ENCODE measurements around the gene BTBD6. TPM values are rescaled to one million over a fixed set of nuclear protein-coding genes. Genes with fewer than 3 reads are reported as not detected.

BTBD6 gene
- total and polyA plus RNA-seq, 9 of the 15 experiments (the other 6 are each of a cell fraction or from before 2014, with no cell fraction given), result not detected

DNA sequence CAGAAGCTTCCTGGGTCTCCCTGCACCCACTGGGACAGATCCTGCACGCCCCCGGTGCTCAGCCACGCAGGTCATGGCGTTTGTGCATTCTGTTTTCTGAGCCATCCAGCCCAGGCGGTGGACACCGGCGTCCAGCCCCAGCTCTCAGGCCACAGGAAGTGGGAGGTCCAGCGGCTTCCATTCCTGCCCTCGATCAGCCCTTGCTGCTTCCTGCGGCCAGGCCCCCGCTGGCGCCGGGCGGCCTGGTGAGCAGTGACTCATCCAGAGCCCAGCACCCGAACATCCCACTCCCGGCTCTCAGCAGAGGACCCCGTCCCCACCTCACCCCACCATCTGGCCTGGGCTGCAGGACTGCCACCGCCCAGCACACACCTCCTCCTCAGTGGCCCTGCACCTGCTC is 49.2 kb upstream of the BTBD6 start (continued):
- peak in 2 of 3 experiments; percentile 17 to 38 for TF ChIP-seq YY1 (IDR thresholded peaks at IDR 0.05; ENCODE audit: borderline replicate concordance in 1 of 3, control insufficient read depth in 1 of 3, extremely low read depth in 1 of 3, insufficient read depth in 3 of 3, insufficient read length in 1 of 3, insufficient replicate concordance in 2 of 3, low read depth in 1 of 3, low read length in 2 of 3)
- TF ChIP-seq, protein P1, sequence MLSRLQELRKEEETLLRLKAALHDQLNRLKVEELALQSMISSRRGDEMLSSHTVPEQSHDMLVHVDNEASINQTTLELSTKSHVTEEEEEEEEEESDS (CRISPR knock-in tag; IDR thresholded peaks at IDR 0.05), result no peak
- TF ChIP-seq, protein P2, sequence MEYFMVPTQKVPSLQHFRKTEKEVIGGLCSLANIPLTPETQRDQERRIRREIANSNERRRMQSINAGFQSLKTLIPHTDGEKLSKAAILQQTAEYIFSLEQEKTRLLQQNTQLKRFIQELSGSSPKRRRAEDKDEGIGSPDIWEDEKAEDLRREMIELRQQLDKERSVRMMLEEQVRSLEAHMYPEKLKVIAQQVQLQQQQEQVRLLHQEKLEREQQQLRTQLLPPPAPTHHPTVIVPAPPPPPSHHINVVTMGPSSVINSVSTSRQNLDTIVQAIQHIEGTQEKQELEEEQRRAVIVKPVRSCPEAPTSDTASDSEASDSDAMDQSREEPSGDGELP (CRISPR knock-in tag; IDR thresholded peaks at IDR 0.05; ENCODE audit: borderline replicate concordance), result peak; percentile 42; the same call in 1 of the 2 replicates
- no peak for TF ChIP-seq MBD2 (IDR thresholded peaks at IDR 0.05; ENCODE audit: borderline replicate concordance, low read depth)
- TF ChIP-seq FOSL1 (tag; conservative IDR thresholded peaks at IDR 0.05), result peak; percentile 36; the same call in 1 of the 2 replicates
- peak; percentile 51; the same call in 1 of the 2 replicates for TF ChIP-seq JUN (IDR thresholded peaks at IDR 0.05; ENCODE audit: borderline replicate concordance, low read depth, low read length)
- no peak for TF ChIP-seq JUN (CRISPR knock-in tag; IDR thresholded peaks at IDR 0.05; ENCODE audit: borderline replicate concordance)
- peak; percentile 52 for TF ChIP-seq POLR2G (IDR thresholded peaks at IDR 0.05; ENCODE audit: low read depth, low read length)
- TF ChIP-seq, protein P3, sequence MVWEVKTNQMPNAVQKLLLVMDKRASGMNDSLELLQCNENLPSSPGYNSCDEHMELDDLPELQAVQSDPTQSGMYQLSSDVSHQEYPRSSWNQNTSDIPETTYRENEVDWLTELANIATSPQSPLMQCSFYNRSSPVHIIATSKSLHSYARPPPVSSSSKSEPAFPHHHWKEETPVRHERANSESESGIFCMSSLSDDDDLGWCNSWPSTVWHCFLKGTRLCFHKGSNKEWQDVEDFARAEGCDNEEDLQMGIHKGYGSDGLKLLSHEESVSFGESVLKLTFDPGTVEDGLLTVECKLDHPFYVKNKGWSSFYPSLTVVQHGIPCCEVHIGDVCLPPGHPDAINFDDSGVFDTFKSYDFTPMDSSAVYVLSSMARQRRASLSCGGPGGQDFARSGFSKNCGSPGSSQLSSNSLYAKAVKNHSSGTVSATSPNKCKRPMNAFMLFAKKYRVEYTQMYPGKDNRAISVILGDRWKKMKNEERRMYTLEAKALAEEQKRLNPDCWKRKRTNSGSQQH (CRISPR knock-in tag; IDR thresholded peaks at IDR 0.05), result no peak
- no peak for TF ChIP-seq MED1 (CRISPR knock-in tag; IDR thresholded peaks at IDR 0.05; ENCODE audit: borderline replicate concordance)
- TF ChIP-seq, protein P4, sequence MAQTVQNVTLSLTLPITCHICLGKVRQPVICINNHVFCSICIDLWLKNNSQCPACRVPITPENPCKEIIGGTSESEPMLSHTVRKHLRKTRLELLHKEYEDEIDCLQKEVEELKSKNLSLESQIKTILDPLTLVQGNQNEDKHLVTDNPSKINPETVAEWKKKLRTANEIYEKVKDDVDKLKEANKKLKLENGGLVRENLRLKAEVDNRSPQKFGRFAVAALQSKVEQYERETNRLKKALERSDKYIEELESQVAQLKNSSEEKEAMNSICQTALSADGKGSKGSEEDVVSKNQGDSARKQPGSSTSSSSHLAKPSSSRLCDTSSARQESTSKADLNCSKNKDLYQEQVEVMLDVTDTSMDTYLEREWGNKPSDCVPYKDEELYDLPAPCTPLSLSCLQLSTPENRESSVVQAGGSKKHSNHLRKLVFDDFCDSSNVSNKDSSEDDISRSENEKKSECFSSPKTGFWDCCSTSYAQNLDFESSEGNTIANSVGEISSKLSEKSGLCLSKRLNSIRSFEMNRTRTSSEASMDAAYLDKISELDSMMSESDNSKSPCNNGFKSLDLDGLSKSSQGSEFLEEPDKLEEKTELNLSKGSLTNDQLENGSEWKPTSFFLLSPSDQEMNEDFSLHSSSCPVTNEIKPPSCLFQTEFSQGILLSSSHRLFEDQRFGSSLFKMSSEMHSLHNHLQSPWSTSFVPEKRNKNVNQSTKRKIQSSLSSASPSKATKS (CRISPR knock-in tag; IDR thresholded peaks at IDR 0.05), result no peak
- TF ChIP-seq SUPT5H (IDR thresholded peaks at IDR 0.05), result no peak
